A673 (cell line): ENCODE measurements around the gene UGGT2.

Experiments used
- EZH2 ChIP-seq: fragments of 200-600 bp; sonication (generic); IDR thresholded peaks from 2 replicates; pipeline ENCODE4 v1.6.1; 2017; ENCODE audit warnings: borderline replicate concordance, low read depth, mild to moderate bottlenecking, mixed read lengths, antibody characterized with exemption, low read length; ENCODE audit not compliant: poor library complexity, severe bottlenecking
- TF ChIP-seq, protein P1 (sequence below): fragments of 300-800, 200-600 bp; sonication (generic); conservative IDR thresholded peaks from 2 replicates; pipeline ENCODE4 v1.5.1; 2017; ENCODE audit warnings: low read depth, mild to moderate bottlenecking, antibody characterized with exemption, low read length, moderate library complexity, mixed read lengths

DNA sequence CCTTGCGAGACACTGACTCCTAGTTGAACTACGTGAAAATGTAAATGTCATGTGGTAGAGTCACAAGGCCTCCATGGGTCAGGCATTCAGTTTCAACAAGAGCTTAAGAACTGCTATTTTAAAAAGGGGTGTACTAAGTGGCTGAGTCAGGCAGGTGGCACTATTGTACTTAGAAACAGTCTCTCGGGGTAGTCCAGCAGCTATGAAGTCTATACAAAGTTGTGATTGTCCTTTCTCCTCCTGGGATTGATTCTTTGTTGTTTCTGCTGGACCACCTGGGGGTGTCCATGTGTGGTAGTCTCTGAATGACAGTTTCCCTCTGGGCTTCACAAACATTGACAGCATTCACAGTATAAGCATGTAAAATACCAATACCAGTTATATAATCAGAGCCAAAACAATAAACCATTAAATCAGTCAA, 33.0 kb downstream of the UGGT2 start:
- no peak for TF ChIP-seq EZH2
- TF ChIP-seq, protein P1, sequence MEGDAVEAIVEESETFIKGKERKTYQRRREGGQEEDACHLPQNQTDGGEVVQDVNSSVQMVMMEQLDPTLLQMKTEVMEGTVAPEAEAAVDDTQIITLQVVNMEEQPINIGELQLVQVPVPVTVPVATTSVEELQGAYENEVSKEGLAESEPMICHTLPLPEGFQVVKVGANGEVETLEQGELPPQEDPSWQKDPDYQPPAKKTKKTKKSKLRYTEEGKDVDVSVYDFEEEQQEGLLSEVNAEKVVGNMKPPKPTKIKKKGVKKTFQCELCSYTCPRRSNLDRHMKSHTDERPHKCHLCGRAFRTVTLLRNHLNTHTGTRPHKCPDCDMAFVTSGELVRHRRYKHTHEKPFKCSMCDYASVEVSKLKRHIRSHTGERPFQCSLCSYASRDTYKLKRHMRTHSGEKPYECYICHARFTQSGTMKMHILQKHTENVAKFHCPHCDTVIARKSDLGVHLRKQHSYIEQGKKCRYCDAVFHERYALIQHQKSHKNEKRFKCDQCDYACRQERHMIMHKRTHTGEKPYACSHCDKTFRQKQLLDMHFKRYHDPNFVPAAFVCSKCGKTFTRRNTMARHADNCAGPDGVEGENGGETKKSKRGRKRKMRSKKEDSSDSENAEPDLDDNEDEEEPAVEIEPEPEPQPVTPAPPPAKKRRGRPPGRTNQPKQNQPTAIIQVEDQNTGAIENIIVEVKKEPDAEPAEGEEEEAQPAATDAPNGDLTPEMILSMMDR, result peak; percentile 70
